GM23338 (cell line): Measurements from ENCODE around the gene TMEM134. TPM values are rescaled to one million over a fixed set of nuclear protein-coding genes. Genes with fewer than 3 reads are reported as not detected.

Experiments
- ATAC-seq: fragments of 200-7000 bp; cut with Tn5 transposase; 3 replicates; pipeline ENCODE4 v1.9.1; 2020
- DNase-seq: peaks from one replicate; pipeline ENCODE4 v3.0.0-alpha.2; 2015; ENCODE audit warnings: low spot score
- H2AFZ ChIP-seq: fragments of 200-600 bp; sonication (generic); 2 replicates; pipeline ENCODE4 v1.8.0; 2016; ENCODE audit warnings: antibody characterized with exemption, mild to moderate bottlenecking, moderate library complexity
- H3F3A ChIP-seq: fragments of 200-600 bp; sonication (generic); replicated peaks from 2 replicates; pipeline ENCODE4 v1.8.0; 2017; ENCODE audit warnings: antibody characterized with exemption, mixed run types, low read depth
- H3K27ac ChIP-seq: fragments of 200-600 bp; sonication (generic); 2 replicates; pipeline ENCODE4 v1.6.1; 2016; ENCODE audit warnings: low read depth
- H3K27me3 ChIP-seq: fragments of 200-600 bp; sonication (generic); 2 replicates; pipeline ENCODE4 v1.8.0; 2016; ENCODE audit warnings: mild to moderate bottlenecking, mixed run types, moderate library complexity; ENCODE audit not compliant: insufficient read depth
- H3K36me3 ChIP-seq: fragments of 200-600 bp; sonication (generic); 2 replicates; pipeline ENCODE4 v1.8.0; 2016; ENCODE audit warnings: mild to moderate bottlenecking; ENCODE audit not compliant: insufficient read depth
- H3K4me1 ChIP-seq: fragments of 200-600 bp; sonication (generic); 2 replicates; pipeline ENCODE4 v1.8.0; 2016; ENCODE audit warnings: mild to moderate bottlenecking, moderate library complexity; ENCODE audit not compliant: insufficient read depth
- H3K4me2 ChIP-seq: fragments of 200-600 bp; sonication (generic); 2 replicates; pipeline ENCODE4 v1.7.1; 2017; ENCODE audit warnings: mixed run types
- H3K4me3 ChIP-seq: fragments of 200-600 bp; sonication (generic); 2 replicates; pipeline ENCODE4 v1.6.1; 2016; ENCODE audit warnings: mixed run types
- H3K79me2 ChIP-seq: fragments of 200-600 bp; sonication (generic); replicated peaks from 2 replicates; pipeline ENCODE4 v1.8.0; 2017; ENCODE audit warnings: mild to moderate bottlenecking; ENCODE audit not compliant: insufficient read depth
- H3K9me2 ChIP-seq: fragments of 200-600 bp; sonication (generic); 2 replicates; pipeline ENCODE4 v1.8.0; 2017; ENCODE audit not compliant: insufficient read depth
- H4K20me1 ChIP-seq: fragments of 200-600 bp; sonication (generic); replicated peaks from 2 replicates; pipeline ENCODE4 v1.8.0; 2017; ENCODE audit warnings: mild to moderate bottlenecking; ENCODE audit not compliant: insufficient read depth
- H3K27ac Mint-ChIP-seq: 2 replicates; pipeline ENCODE4 v1.8.0; 2020; ENCODE audit warnings: inconsistent platforms, mild to moderate bottlenecking, moderate library complexity, mixed read lengths
- H3K27me3 Mint-ChIP-seq: 3 replicates; pipeline ENCODE4 v1.8.0; 2022; ENCODE audit warnings: low read depth, mild to moderate bottlenecking, moderate library complexity, mixed read lengths, inconsistent platforms; ENCODE audit not compliant: insufficient read depth, poor library complexity
- H3K36me3 Mint-ChIP-seq: 3 replicates; pipeline ENCODE4 v1.8.0; 2021; ENCODE audit warnings: low read depth, mild to moderate bottlenecking, inconsistent platforms, moderate library complexity, mixed read lengths
- H3K4me1 Mint-ChIP-seq: 3 replicates; pipeline ENCODE4 v1.8.0; 2020; ENCODE audit warnings: mild to moderate bottlenecking, inconsistent platforms, mixed read lengths
- H3K4me3 Mint-ChIP-seq: 3 replicates; pipeline ENCODE4 v1.8.0; 2021; ENCODE audit warnings: moderate library complexity, mild to moderate bottlenecking, inconsistent platforms, mixed read lengths
- H3K9me3 Mint-ChIP-seq: 3 replicates; pipeline ENCODE4 v1.8.0; 2020; ENCODE audit warnings: moderate library complexity, mild to moderate bottlenecking, inconsistent platforms, mixed read lengths
- CREB1 ChIP-seq: fragments of 250-450 bp; sonication (Bioruptor Pico); IDR thresholded peaks from 2 replicates; pipeline ENCODE4 v1.5.0; 2020; ENCODE audit warnings: low read depth, mild to moderate bottlenecking, moderate library complexity
- CTCF ChIP-seq, 2 experiments: fragments of 200-600 bp in 1 of 2; sonication (generic) in 1 of 2; conservative IDR thresholded peaks; 2 replicates each; pipeline versions ENCODE4 v1.5.1 to v1.6.1; 2016 to 2017; ENCODE audit warnings: antibody characterized with exemption in 2 of 2, low read depth in 2 of 2, mild to moderate bottlenecking in 2 of 2, moderate library complexity in 1 of 2
- ETS1 ChIP-seq: IDR thresholded peaks from 2 replicates; pipeline ENCODE4 v1.6.1; 2016; ENCODE audit warnings: antibody characterized with exemption
- EZH2 ChIP-seq: fragments of 200-600 bp; sonication (generic); IDR thresholded peaks from one replicate; pipeline ENCODE4 v1.8.0; 2017; ENCODE audit warnings: antibody characterized with exemption, mild to moderate bottlenecking, low read depth; ENCODE audit not compliant: unreplicated experiment
- EZH2phosphoT487 ChIP-seq: fragments of 200-600 bp; sonication (generic); IDR thresholded peaks from one replicate; pipeline ENCODE4 v1.8.1; 2018; ENCODE audit warnings: antibody characterized with exemption; ENCODE audit not compliant: unreplicated experiment
- JUNB ChIP-seq: IDR thresholded peaks from one replicate; pipeline ENCODE4 v1.6.1; 2016; ENCODE audit warnings: antibody characterized with exemption; ENCODE audit not compliant: unreplicated experiment
- NANOG ChIP-seq: IDR thresholded peaks from 2 replicates; pipeline ENCODE4 v1.6.1; 2016; ENCODE audit warnings: antibody characterized with exemption, borderline replicate concordance
- POLR2AphosphoS5 ChIP-seq: IDR thresholded peaks from 2 replicates; pipeline ENCODE4 v1.6.1; 2016; ENCODE audit warnings: antibody characterized with exemption, low read depth
- REST ChIP-seq: IDR thresholded peaks from one replicate; pipeline ENCODE4 v1.6.1; 2018; ENCODE audit warnings: antibody characterized with exemption; ENCODE audit not compliant: unreplicated experiment
- STAT1 ChIP-seq: IDR thresholded peaks from one replicate; pipeline ENCODE4 v1.6.1; 2016; ENCODE audit warnings: antibody characterized with exemption; ENCODE audit not compliant: unreplicated experiment
- ZNF114 ChIP-seq: fragments of 250-450 bp; sonication (Bioruptor Pico); IDR thresholded peaks from 2 replicates; pipeline ENCODE4 v1.5.0; 2020; ENCODE audit warnings: mild to moderate bottlenecking, moderate library complexity
- ZNF331 ChIP-seq: fragments of 250-450 bp; sonication (Bioruptor Pico); IDR thresholded peaks from 2 replicates; pipeline ENCODE4 v1.5.0; 2020; ENCODE audit warnings: low read depth, mild to moderate bottlenecking, moderate library complexity
- ZNF462 ChIP-seq: fragments of 250-450 bp; sonication (Bioruptor Pico); IDR thresholded peaks from 2 replicates; pipeline ENCODE4 v1.5.0; 2020; ENCODE audit warnings: mild to moderate bottlenecking, moderate library complexity
- polyA plus RNA-seq: library from polyadenylated mRNA; unstranded; fragments of >200 nt; fragmentation: Nextera tagmentation; extraction: Ambion mirVana; gene quantifications from 2 replicates; pipeline ENCODE4 v1.2.1, GENCODE V29; 2016
- total RNA-seq: library from RNA; depleted of rRNA; stranded (reverse); fragments of >200 nt; shearing (Covaris generic); gene quantifications from 2 replicates; pipeline ENCODE4 v1.2.3, GENCODE V29; 2014

The TMEM134 gene
- total and polyA plus RNA-seq, 2 experiments from 2014 or later = 61.4 to 69.2 TPM

- TF ChIP-seq STAT1 (no peak), ETS1 (no peak), REST (no peak), EZH2 (no peak), EZH2phosphoT487 (no peak), ZNF114 (CRISPR knock-in tag) (no peak), CREB1 (CRISPR knock-in tag) (no peak), NANOG (no peak), ZNF331 (CRISPR knock-in tag) (no peak), ZNF462 (CRISPR knock-in tag) (no peak), POLR2AphosphoS5 (no peak), CTCF (conservative IDR thresholded peaks at IDR 0.05; ENCODE audit: low read depth in 2 of 2) (no peak), JUNB (no peak)
- Histone ChIP-seq H3K79me2 (no peaks in the 10 kb centered on the region), H4K20me1 (no peaks in the 10 kb centered on the region), H3K36me3 (no peaks in the 10 kb centered on the region), H3K9me2 (no peaks in the 10 kb centered on the region), H2AFZ (no peak overlapping the region), H3K27ac (no peak overlapping the region), H3K27me3 (no peaks in the 10 kb centered on the region), H3K4me2 (no peak overlapping the region), H3K4me3 (no peak overlapping the region), H3F3A (no peaks in the 10 kb centered on the region), H3K4me1 (no peaks in the 10 kb centered on the region)
- H3K4me1 Mint-ChIP-seq = no peaks in the 10 kb centered on the region
- DNase-seq = no peak
- peaks cover 2% of the 10 kb centered on the region for H3K27me3 Mint-ChIP-seq
- no peak for ATAC-seq
- H3K9me3 Mint-ChIP-seq = no peaks in the 10 kb centered on the region
- H3K4me3 Mint-ChIP-seq = no peak overlapping the region
- H3K27ac Mint-ChIP-seq = no peak overlapping the region
- H3K36me3 Mint-ChIP-seq = no peaks in the 10 kb centered on the region
Measured at GRCh38 chr11:67458266-67458665, 10.8 kb downstream of the TMEM134 start.
